ENCODE measurements around the gene KIRREL1.

KIRREL1 gene

GRCh38 chr1:157971769-157972168 is 21.7 kb upstream of the KIRREL1 start:
- H3K4me2 ChIP-seq (ENCODE audit: low read length): no peak overlapping the region

GRCh38 chr1:157975228-157975950 is 18.1 kb upstream of the KIRREL1 start:
- peaks cover 3% of the 10 kb centered on the region in 2 experiments for H3K4me1 ChIP-seq (ENCODE audit: control insufficient read depth in 1 of 2, insufficient read depth in 2 of 2, low read length in 2 of 2)
- no peak overlapping the region for H3K4me3 ChIP-seq (ENCODE audit: low read depth, low read length)
- no peak overlapping the region for H3K4ac ChIP-seq (ENCODE audit: low read depth, low read length)
- H3K9ac ChIP-seq (ENCODE audit: low read length): no peak overlapping the region
- no peak overlapping the region for H3K14ac ChIP-seq (ENCODE audit: low read length)
- H2BK120ac ChIP-seq (ENCODE audit: insufficient read depth, low read length, poor library complexity): no peak overlapping the region
- no peak overlapping the region for H2BK5ac ChIP-seq (ENCODE audit: low read depth, low read length, poor library complexity)
- H3K27ac ChIP-seq (ENCODE audit: low read depth, low read length): no peak overlapping the region
- DNase-seq: no peak
- no peak overlapping the region for H3K4me2 ChIP-seq (ENCODE audit: low read length)
- no CpG with 5 or more reads among the region's 2 CpGs for WGBS (ENCODE audit: extremely low coverage, insufficient coverage, insufficient read length)
- H2AK5ac ChIP-seq (ENCODE audit: low read length): no peak overlapping the region
- H4K12ac ChIP-seq (ENCODE audit: low read depth, low read length): no peak overlapping the region
- no peaks in the 10 kb centered on the region for H3K79me1 ChIP-seq (ENCODE audit: low read length)
- H3K23ac ChIP-seq (ENCODE audit: low read length): no peak overlapping the region
- H4K91ac ChIP-seq (ENCODE audit: low read depth, low read length): no peak overlapping the region
- H2BK12ac ChIP-seq (ENCODE audit: low read length): no peak overlapping the region
- H3K79me2 ChIP-seq (ENCODE audit: control insufficient read depth, insufficient read depth, low read length, poor library complexity): no peaks in the 10 kb centered on the region
- no peak overlapping the region for H3K18ac ChIP-seq (ENCODE audit: low read length)
- no peaks in the 10 kb centered on the region for H3K36me3 ChIP-seq (ENCODE audit: control insufficient read depth in 1 of 2, insufficient read depth in 2 of 2, low read length in 2 of 2)
- H4K8ac ChIP-seq (ENCODE audit: low read depth, low read length): no peak overlapping the region
- no peak overlapping the region for H2AFZ ChIP-seq (ENCODE audit: insufficient read depth, low read length, poor library complexity)
- H3K9me3 ChIP-seq (ENCODE audit: insufficient read depth, low read depth, low read length): peaks cover 7% of the 10 kb centered on the region
- no peaks in the 10 kb centered on the region for H3K27me3 ChIP-seq (ENCODE audit: insufficient read depth, low read length)

More at GRCh38 chr1:157971769-157972168, 21.7 kb upstream of the KIRREL1 start:
- Histone ChIP-seq H4K8ac (ENCODE audit: low read depth, low read length) (no peak overlapping the region), H2BK12ac (ENCODE audit: low read length) (no peak overlapping the region), H3K14ac (ENCODE audit: low read length) (no peak overlapping the region), H3K79me2 (ENCODE audit: control insufficient read depth, insufficient read depth, low read length, poor library complexity) (no peaks in the 10 kb centered on the region), H4K12ac (ENCODE audit: low read depth, low read length) (no peak overlapping the region), H3K27me3 (ENCODE audit: insufficient read depth, low read length) (no peaks in the 10 kb centered on the region), H2BK120ac (ENCODE audit: insufficient read depth, low read length, poor library complexity) (no peak overlapping the region), H3K36me3 (ENCODE audit: control insufficient read depth in 1 of 2, insufficient read depth in 2 of 2, low read length in 2 of 2) (no peaks in the 10 kb centered on the region), H3K18ac (ENCODE audit: low read length) (no peak overlapping the region), H2BK5ac (ENCODE audit: low read depth, low read length, poor library complexity) (no peak overlapping the region), H3K27ac (ENCODE audit: low read depth, low read length) (no peak overlapping the region), H3K9me3 (ENCODE audit: insufficient read depth, low read depth, low read length) (peaks cover 7% of the 10 kb centered on the region), H3K79me1 (ENCODE audit: low read length) (no peaks in the 10 kb centered on the region), H3K4me1 (ENCODE audit: control insufficient read depth in 1 of 2, insufficient read depth in 2 of 2, low read length in 2 of 2) (no peaks in the 10 kb centered on the region), H3K4ac (ENCODE audit: low read depth, low read length) (no peak overlapping the region), H2AK5ac (ENCODE audit: low read length) (no peak overlapping the region), H4K91ac (ENCODE audit: low read depth, low read length) (no peak overlapping the region), H2AFZ (ENCODE audit: insufficient read depth, low read length, poor library complexity) (no peak overlapping the region), H3K4me3 (ENCODE audit: low read depth, low read length) (no peak overlapping the region), H3K23ac (ENCODE audit: low read length) (no peak overlapping the region), H3K9ac (ENCODE audit: low read length) (no peak overlapping the region)
- no peak for DNase-seq

- no peak overlapping the region for H3K9ac ChIP-seq (ENCODE audit: low read length)
- no peak overlapping the region for H3K4me2 ChIP-seq (ENCODE audit: low read length)
- H3K9me3 ChIP-seq (ENCODE audit: insufficient read depth, low read depth, low read length): peaks cover 2% of the 10 kb centered on the region
- DNase-seq: no peak
- no peaks in the 10 kb centered on the region for H3K79me1 ChIP-seq (ENCODE audit: low read length)
- no peaks in the 10 kb centered on the region for H3K79me2 ChIP-seq (ENCODE audit: control insufficient read depth, insufficient read depth, low read length, poor library complexity)
- no peak overlapping the region for H4K12ac ChIP-seq (ENCODE audit: low read depth, low read length)
- H2AFZ ChIP-seq (ENCODE audit: insufficient read depth, low read length, poor library complexity): no peak overlapping the region
- no peak overlapping the region for H3K4me3 ChIP-seq (ENCODE audit: low read depth, low read length)
- H3K27me3 ChIP-seq (ENCODE audit: insufficient read depth, low read length): no peaks in the 10 kb centered on the region
- H3K23ac ChIP-seq (ENCODE audit: low read length): no peak overlapping the region
- H3K4me1 ChIP-seq (ENCODE audit: control insufficient read depth in 1 of 2, insufficient read depth in 2 of 2, low read length in 2 of 2): peaks cover 3% of the 10 kb centered on the region in 2 experiments
- WGBS (ENCODE audit: extremely low coverage, insufficient coverage, insufficient read length): no CpG with 5 or more reads among the region's 2 CpGs
- H3K14ac ChIP-seq (ENCODE audit: low read length): no peak overlapping the region
- no peak overlapping the region for H2BK12ac ChIP-seq (ENCODE audit: low read length)
- H4K8ac ChIP-seq (ENCODE audit: low read depth, low read length): no peak overlapping the region
- no peaks in the 10 kb centered on the region for H3K36me3 ChIP-seq (ENCODE audit: control insufficient read depth in 1 of 2, insufficient read depth in 2 of 2, low read length in 2 of 2)
- H2AK5ac ChIP-seq (ENCODE audit: low read length): no peak overlapping the region
- H3K27ac ChIP-seq (ENCODE audit: low read depth, low read length): no peak overlapping the region
- H4K91ac ChIP-seq (ENCODE audit: low read depth, low read length): no peak overlapping the region
- H3K4ac ChIP-seq (ENCODE audit: low read depth, low read length): no peak overlapping the region
- no peak overlapping the region for H2BK5ac ChIP-seq (ENCODE audit: low read depth, low read length, poor library complexity)
- no peak overlapping the region for H2BK120ac ChIP-seq (ENCODE audit: insufficient read depth, low read length, poor library complexity)
- no peak overlapping the region for H3K18ac ChIP-seq (ENCODE audit: low read length)
Measured at GRCh38 chr1:157976888-157977287, 16.6 kb upstream of the KIRREL1 start.

GRCh38 chr1:157978586-157979403 is 14.7 kb upstream of the KIRREL1 start:
- Histone ChIP-seq H4K91ac (ENCODE audit: low read depth, low read length) (no peak overlapping the region), H2BK5ac (ENCODE audit: low read depth, low read length, poor library complexity) (no peak overlapping the region), H3K27ac (ENCODE audit: low read depth, low read length) (no peak overlapping the region), H3K27me3 (ENCODE audit: insufficient read depth, low read length) (no peaks in the 10 kb centered on the region), H3K9me3 (ENCODE audit: insufficient read depth, low read depth, low read length) (no peaks in the 10 kb centered on the region), H3K79me1 (ENCODE audit: low read length) (no peaks in the 10 kb centered on the region), H2AK5ac (ENCODE audit: low read length) (no peak overlapping the region), H3K14ac (ENCODE audit: low read length) (no peak overlapping the region), H3K4me2 (ENCODE audit: low read length) (peak overlapping the region; percentile 48), H3K18ac (ENCODE audit: low read length) (no peak overlapping the region), H2BK120ac (ENCODE audit: insufficient read depth, low read length, poor library complexity) (no peak overlapping the region), H4K8ac (ENCODE audit: low read depth, low read length) (no peak overlapping the region), H3K23ac (ENCODE audit: low read length) (no peak overlapping the region), H2AFZ (ENCODE audit: insufficient read depth, low read length, poor library complexity) (no peak overlapping the region), H3K79me2 (ENCODE audit: control insufficient read depth, insufficient read depth, low read length, poor library complexity) (no peaks in the 10 kb centered on the region), H4K12ac (ENCODE audit: low read depth, low read length) (no peak overlapping the region), H2BK12ac (ENCODE audit: low read length) (no peak overlapping the region), H3K4me3 (ENCODE audit: low read depth, low read length) (no peak overlapping the region), H3K4me1 (ENCODE audit: control insufficient read depth in 1 of 2, insufficient read depth in 2 of 2, low read length in 2 of 2) (peaks cover 3% of the 10 kb centered on the region in 2 experiments), H3K9ac (ENCODE audit: low read length) (no peak overlapping the region), H3K4ac (ENCODE audit: low read depth, low read length) (no peak overlapping the region), H3K36me3 (ENCODE audit: control insufficient read depth in 1 of 2, insufficient read depth in 2 of 2, low read length in 2 of 2) (no peaks in the 10 kb centered on the region)
- no CpG with 5 or more reads among the region's 38 CpGs for WGBS (ENCODE audit: extremely low coverage, insufficient coverage, insufficient read length)
- peak in 1 of 2 donors; percentile 6 for DNase-seq
